ENCODE measurements around the gene FGD5. TPM values are rescaled to one million over a fixed set of nuclear protein-coding genes. Genes with fewer than 3 reads are reported as not detected.

FGD5 gene
- total RNA-seq, 2 donors from 2014 or later = not detected

- Mint-ChIP-seq H3K9me3 (no peaks in the 10 kb centered on the region), H3K27ac (no peak overlapping the region), H3K36me3 (no peaks in the 10 kb centered on the region)
- ATAC-seq = no peak
- no peak for DNase-seq (ENCODE audit: low spot score in 2 of 2)
Measured at GRCh38 chr3:14933820-14934425, 115.2 kb downstream of the FGD5 start.

- Mint-ChIP-seq H3K36me3 (no peaks in the 10 kb centered on the region), H3K27ac (no peak overlapping the region), H3K9me3 (no peaks in the 10 kb centered on the region)
- DNase-seq (ENCODE audit: low spot score in 2 of 2) (no peak), ATAC-seq (no peak)
Measured at GRCh38 chr3:14935592-14936345, 117.0 kb downstream of the FGD5 start.

GRCh38 chr3:14938954-14939353 lies 120.2 kb downstream of the FGD5 start:
- Mint-ChIP-seq H3K36me3 (no peaks in the 10 kb centered on the region), H3K9me3 (no peaks in the 10 kb centered on the region), H3K27ac (no peak overlapping the region)
- ATAC-seq (no peak), DNase-seq (ENCODE audit: low spot score in 2 of 2) (no peak)

- ATAC-seq = no peak
- DNase-seq (ENCODE audit: low spot score in 2 of 2) = no peak
- Mint-ChIP-seq H3K9me3 (no peaks in the 10 kb centered on the region), H3K36me3 (peaks cover 13 to 14% of the 10 kb centered on the region in 2 donors), H3K27ac (no peak overlapping the region)
Measured at GRCh38 chr3:14941871-14942270, 123.1 kb downstream of the FGD5 start.

- Mint-ChIP-seq H3K27ac (no peak overlapping the region), H3K9me3 (no peaks in the 10 kb centered on the region), H3K36me3 (peaks cover 16 to 18% of the 10 kb centered on the region in 2 donors)
- DNase-seq (ENCODE audit: low spot score in 2 of 2) (no peak), ATAC-seq (no peak)
Measured at GRCh38 chr3:14943042-14943441, 124.3 kb downstream of the FGD5 start.

- Mint-ChIP-seq H3K27ac (peak overlapping the region; percentile 62 to 97), H3K36me3 (peaks cover 18 to 29% of the 10 kb centered on the region in 2 donors), H3K9me3 (no peaks in the 10 kb centered on the region)
- ATAC-seq (no peak), DNase-seq (ENCODE audit: low spot score in 2 of 2) (no peak)
Measured at GRCh38 chr3:14946236-14946635, 127.5 kb downstream of the FGD5 start.

- Mint-ChIP-seq H3K27ac (peak overlapping the region; percentile 95 to 97), H3K9me3 (no peaks in the 10 kb centered on the region), H3K36me3 (peaks cover 18 to 29% of the 10 kb centered on the region in 2 donors)
- DNase-seq (ENCODE audit: low spot score in 2 of 2) (no peak), ATAC-seq (no peak)
Measured at GRCh38 chr3:14946739-14947099, 128.0 kb downstream of the FGD5 start.

GRCh38 chr3:14947100-14947885 lies 128.5 kb downstream of the FGD5 start, which contains the start of gene NR2C2:
NR2C2 (plus strand) TSS chr3:14947583; CDS start chr3:15003915, 56,332 bp downstream.
- H3K27ac Mint-ChIP-seq = peak within 1 kb of the TSS; percentile 97 to 100
- ATAC-seq = peak; percentile 74 to 77
- peak; percentile 87 to 91 for DNase-seq (ENCODE audit: low spot score in 2 of 2)
- H3K36me3 Mint-ChIP-seq = peaks cover 18 to 29% of the 10 kb centered on the region in 2 donors
- H3K9me3 Mint-ChIP-seq = no peaks in the 10 kb centered on the region

GRCh38 chr3:14947886-14948608 lies 129.3 kb downstream of the FGD5 start:
- Mint-ChIP-seq H3K36me3 (peaks cover 18 to 29% of the 10 kb centered on the region in 2 donors), H3K27ac (peak overlapping the region; percentile 97 to 100), H3K9me3 (no peaks in the 10 kb centered on the region)
- peak; percentile 96 to 97 for DNase-seq (ENCODE audit: low spot score in 2 of 2)
- peak; percentile 93 to 94 for ATAC-seq

- Mint-ChIP-seq H3K27ac (peak overlapping the region; percentile 74 to 97), H3K9me3 (no peaks in the 10 kb centered on the region), H3K36me3 (peaks cover 18 to 29% of the 10 kb centered on the region in 2 donors)
Measured at GRCh38 chr3:14948609-14949038, 129.9 kb downstream of the FGD5 start.

GRCh38 chr3:14949126-14949525 lies 130.4 kb downstream of the FGD5 start:
- no peak for DNase-seq (ENCODE audit: low spot score in 2 of 2)
- ATAC-seq = no peak
- Mint-ChIP-seq H3K9me3 (no peaks in the 10 kb centered on the region), H3K27ac (peak overlapping the region; percentile 74 to 97), H3K36me3 (peaks cover 18 to 29% of the 10 kb centered on the region in 2 donors)

More at GRCh38 chr3:14948609-14949038, 129.9 kb downstream of the FGD5 start:
- no peak for DNase-seq (ENCODE audit: low spot score in 2 of 2)
- no peak for ATAC-seq

- Mint-ChIP-seq H3K36me3 (peaks cover 18 to 29% of the 10 kb centered on the region in 2 donors), H3K9me3 (no peaks in the 10 kb centered on the region), H3K27ac (no peak overlapping the region)
- no peak for ATAC-seq
- no peak for DNase-seq (ENCODE audit: low spot score in 2 of 2)
Measured at GRCh38 chr3:14950274-14950673, 131.5 kb downstream of the FGD5 start.

GRCh38 chr3:14957153-14957552 lies 138.4 kb downstream of the FGD5 start:
- Mint-ChIP-seq H3K27ac (no peak overlapping the region), H3K9me3 (no peaks in the 10 kb centered on the region), H3K36me3 (peaks cover 5 to 15% of the 10 kb centered on the region in 2 donors)
- ATAC-seq (no peak), DNase-seq (ENCODE audit: low spot score in 2 of 2) (no peak)

- ATAC-seq (no peak), DNase-seq (ENCODE audit: low spot score in 2 of 2) (no peak)
- H3K36me3 Mint-ChIP-seq = peaks cover 5 to 15% of the 10 kb centered on the region in 2 donors
- H3K27ac Mint-ChIP-seq = peak overlapping the region in 1 of 2 donors; percentile 9
- no peaks in the 10 kb centered on the region for H3K9me3 Mint-ChIP-seq
Measured at GRCh38 chr3:14957925-14958324, 139.2 kb downstream of the FGD5 start.

- Mint-ChIP-seq H3K9me3 (no peaks in the 10 kb centered on the region), H3K36me3 (peaks cover 5 to 15% of the 10 kb centered on the region in 2 donors), H3K27ac (peak overlapping the region; percentile 84 to 89)
- DNase-seq (ENCODE audit: low spot score in 2 of 2) (no peak), ATAC-seq (peak; percentile 61 to 68)
Measured at GRCh38 chr3:14959359-14959943, 140.7 kb downstream of the FGD5 start.

- H3K27ac Mint-ChIP-seq = no peak overlapping the region
- peaks cover 12 to 32% of the 10 kb centered on the region in 2 donors for H3K36me3 Mint-ChIP-seq
- DNase-seq (ENCODE audit: low spot score in 2 of 2) (no peak), ATAC-seq (no peak)
- peaks cover 0 to 4% of the 10 kb centered on the region in 2 donors for H3K9me3 Mint-ChIP-seq
Measured at GRCh38 chr3:14962762-14963161, 144.0 kb downstream of the FGD5 start.
